Urothelium cell line (cell line): ENCODE measurements around the gene AIF1L.
A peak's percentile ranks its signal among the peaks of the same experiment; 100 is the strongest.

Source experiments
- DNase-seq: peaks from one replicate; pipeline ENCODE4 v3.0.0; 2011; ENCODE audit warnings: low spot score, mixed read lengths
- FAIRE-seq: peaks from 2 replicates; lab custom pipeline; 2011; peaks lifted over from hg19 to GRCh38; lab: Jason Lieb, UNC

Gene AIF1L

DNA sequence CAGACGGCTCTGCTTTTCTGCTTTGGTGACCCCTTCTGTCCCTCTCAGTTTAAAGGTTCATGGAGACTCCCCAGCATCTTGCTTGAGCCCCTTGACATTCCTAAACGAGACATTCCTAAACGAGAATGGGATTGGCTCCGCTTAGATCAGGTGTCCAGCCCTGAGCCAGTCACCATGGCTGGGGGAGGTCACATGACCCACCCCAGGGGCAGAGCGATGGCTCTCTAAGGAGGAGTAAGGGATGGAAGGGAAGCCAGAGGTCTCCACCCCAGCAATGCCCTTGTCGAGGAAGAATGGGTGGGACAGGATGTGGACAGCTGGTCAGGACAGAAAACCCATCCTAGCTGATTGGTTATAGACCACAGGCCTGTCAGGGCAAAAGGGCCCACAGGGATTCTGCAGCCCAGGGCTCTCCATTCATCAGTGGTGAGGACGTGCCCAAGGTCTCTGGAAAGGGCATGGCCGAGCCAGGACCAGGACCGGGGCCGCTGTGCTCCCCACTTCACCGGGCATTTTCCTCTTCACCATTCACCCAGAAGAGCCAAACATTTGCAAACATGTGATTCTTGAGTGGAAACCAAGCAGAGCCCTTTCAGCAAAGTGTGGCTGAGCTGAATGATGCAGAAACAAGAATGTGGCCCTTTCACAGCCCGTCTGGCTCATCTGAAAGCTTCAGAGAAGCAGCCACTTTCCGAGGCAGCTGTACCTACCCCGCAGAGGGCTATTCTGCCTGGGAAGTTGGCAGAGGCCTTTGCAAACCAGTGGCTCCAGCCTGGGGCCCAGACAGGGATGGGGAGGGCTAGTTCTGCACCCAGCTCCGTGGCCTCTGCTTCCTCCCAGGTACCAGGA is 19.8 kb upstream of the AIF1L start:
- no peak for DNase-seq
- no peak for FAIRE-seq

DNA sequence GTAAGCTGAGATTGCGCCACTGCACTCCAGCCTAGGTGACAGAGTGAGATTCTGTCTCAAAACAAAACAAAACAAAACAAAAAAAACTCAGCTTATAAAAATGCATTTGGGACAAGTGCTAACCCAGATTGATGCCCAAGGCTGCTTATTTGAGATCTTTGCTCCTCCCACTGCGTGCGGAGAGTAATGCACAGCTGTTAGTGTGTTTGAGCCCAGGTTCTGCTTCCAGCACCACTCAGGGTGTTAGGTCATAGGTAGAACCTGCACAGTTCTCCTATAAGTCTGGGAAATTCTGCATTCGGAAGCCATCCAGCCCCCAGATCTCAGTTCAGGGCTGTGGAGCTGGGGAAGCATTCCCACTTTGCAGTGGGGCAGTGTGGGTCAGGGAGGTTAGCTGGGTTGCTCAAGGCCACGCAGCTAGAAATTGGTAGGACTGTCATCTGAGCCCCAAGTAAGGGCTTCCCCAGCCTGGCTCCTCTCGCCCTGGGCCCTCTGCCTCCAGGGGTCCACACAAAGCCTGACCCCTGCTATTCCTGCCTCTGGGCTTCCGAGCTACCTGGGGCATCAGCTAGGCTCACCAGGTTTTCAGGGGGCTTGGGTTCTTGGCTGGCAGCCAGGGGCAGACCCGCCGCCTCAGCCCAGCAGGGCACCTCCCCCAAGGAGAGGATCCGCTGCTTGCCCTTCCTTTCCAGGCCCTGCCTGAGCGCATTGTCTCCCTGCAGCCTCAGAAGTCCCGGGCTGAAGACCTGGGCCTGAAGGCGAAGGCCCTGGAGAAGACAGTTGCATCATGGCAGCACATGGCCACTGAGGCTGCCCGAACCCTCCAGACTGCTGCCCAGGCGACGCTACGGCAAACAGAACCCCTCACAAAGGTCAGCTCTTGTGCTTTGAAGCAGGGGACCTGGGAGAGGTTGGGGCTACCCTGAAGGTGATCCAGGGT is 17.6 kb upstream of the AIF1L start:
- FAIRE-seq (no peak), DNase-seq (no peak)

DNA sequence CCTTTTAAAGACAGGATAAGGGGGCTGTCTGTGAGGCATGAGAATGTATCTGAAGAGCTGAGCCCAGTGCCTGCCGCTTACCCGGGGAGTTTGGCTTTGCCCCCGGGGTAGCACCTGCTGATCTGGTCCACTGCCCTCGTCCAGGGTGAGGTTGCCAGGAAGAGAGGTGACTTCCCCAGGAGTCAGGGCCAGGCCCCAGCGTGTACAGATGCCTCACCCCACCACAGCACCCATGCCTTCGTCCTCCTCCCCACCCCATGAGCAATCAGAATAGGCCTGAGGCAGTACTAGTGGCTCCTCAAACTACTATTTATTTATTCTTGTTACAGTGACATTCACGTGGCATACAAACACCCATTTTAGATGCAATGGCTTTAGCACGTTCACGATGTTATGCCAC is 15.7 kb upstream of the AIF1L start:
- DNase-seq (no peak), FAIRE-seq (no peak)

DNA sequence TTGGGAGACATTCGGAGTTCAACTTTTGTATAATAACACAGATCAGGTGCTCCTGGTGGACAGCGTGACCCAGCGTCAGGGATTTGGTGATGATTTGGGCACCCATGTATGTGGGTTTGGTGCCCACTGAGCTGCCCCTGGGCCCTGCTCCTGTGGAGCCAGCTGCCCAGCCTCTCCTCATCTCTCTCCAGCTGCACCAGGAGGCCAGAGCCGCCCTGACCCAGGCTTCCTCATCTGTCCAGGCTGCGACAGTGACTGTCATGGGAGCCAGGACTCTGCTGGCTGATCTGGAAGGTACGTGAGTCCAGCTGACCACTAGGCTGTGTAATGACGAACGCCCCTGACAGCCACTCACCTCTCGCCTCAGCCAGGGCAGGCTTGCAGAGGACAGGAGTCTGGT is 14.5 kb upstream of the AIF1L start:
- DNase-seq (no peak), FAIRE-seq (no peak)

DNA sequence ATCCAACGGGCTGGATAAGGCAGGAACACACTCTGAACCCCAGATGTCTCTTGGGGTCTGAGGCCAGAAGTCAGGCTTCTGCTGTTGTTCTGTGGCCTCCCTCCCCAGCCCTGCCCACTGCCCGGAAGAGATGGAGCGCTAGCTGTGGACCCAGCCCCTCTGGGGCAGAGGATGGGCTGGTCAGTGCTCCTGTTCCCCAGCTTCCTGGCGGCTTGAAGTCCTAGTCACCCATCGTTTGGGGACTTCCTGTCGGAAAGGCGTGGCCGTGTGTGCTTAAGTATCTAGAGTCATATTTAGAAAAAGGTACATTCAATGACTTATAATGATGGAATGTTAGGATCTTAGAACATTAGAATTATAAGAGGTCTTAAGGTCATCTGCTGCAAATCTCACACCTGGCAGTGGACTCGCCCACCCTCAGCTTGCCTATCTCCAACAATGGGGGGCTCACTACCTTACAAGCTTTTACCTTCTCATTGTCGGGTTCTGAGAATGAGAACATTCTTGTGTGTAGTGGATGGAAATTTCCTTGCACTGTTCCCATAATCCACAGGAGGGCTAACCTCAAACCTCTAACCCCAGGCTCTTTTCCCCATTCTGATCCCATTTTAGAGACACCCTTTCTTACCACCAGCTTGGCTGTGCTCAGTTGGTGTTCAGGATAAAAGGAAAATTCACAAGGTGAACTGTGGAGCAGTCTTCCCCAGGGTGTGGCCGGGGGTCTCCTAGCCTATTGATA is 13.4 kb upstream of the AIF1L start:
- FAIRE-seq = no peak
- DNase-seq = peak; percentile 19

DNA sequence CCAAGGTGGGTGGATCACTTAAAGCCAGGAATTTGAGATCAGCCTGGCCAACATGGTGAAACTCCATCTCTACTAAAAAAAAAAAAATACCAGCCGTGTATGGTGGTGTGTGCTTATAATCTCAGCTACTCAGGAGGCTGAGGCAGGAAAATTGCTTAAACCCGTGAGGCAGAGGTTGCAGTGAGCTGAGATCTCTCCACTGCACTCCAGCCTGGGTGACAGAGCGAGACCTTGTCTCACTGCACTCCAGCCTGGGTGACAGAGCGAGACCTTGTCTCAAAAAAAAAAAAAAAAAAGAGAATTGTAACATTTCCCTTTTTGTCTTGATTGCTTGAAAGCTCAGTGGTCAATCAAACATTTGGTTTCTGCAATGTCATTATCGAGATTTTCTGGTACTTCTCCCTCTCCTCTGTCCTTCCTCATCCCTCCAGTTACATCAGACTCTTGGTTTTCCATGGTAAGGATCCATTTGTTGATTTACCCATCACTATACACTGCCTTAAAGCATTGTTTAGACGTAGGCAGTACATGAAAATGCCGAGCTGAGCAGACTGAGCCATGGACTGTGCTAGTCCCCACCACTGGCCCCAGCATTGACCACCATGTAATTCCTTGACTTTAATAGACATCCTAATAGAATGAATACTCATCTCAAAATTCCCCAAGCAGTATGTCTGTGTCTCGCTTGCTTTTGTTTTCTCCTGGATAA is 11.5 kb upstream of the AIF1L start:
- DNase-seq = no peak
- FAIRE-seq = no peak

DNA sequence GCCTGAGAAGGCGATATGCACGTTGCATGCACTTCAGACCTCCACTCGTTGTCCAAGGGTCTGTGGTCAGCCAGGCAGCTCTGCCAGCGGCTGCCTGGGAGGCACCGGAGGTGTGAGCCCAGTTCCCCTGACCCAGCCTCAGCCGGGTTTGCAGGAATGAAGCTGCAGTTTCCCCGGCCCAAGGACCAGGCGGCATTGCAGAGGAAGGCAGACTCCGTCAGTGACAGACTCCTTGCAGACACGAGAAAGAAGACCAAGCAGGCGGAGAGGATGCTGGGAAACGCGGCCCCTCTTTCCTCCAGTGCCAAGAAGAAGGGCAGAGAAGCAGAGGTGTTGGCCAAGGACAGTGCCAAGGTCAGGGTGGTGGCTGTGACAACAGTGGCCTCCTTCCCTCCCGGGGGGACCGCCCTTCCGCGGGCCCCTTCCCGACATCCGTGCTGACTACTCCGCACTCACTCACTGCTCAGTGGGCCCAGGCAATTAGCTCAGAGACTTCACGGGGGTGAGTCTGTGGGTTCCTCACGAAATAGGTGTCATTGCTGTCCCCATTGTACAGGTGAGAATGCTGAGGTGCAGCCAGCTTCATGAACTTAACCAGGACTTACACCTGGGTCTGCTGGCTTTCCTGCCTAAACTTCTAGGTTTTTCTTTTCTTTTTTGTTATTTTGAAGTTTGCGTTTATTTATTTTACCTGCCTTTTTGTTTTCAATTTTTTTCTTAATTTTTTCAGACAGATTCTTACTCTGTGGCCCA is 10.8 kb upstream of the AIF1L start:
- DNase-seq (no peak), FAIRE-seq (no peak)

DNA sequence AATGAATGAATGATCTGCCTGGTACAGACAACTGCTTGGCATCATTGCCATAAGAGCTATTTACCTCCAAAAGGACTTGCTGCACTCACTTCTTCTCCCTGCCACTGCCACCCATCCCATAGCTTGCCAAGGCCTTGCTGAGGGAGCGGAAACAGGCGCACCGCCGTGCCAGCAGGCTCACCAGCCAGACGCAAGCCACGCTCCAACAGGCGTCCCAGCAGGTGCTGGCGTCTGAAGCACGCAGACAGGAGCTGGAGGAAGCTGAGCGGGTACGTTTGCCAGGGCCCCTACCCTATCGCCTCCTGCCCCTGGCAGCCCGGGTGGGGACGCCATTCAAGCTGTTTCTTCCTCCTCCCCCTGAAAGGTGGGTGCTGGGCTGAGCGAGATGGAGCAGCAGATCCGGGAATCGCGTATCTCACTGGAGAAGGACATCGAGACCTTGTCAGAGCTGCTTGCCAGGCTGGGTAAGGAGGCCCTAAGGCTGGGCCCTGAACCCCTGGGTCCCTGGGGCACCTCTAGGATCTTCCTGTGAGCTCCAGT is 8.9 kb upstream of the AIF1L start:
- no peak for FAIRE-seq
- DNase-seq = no peak

DNA sequence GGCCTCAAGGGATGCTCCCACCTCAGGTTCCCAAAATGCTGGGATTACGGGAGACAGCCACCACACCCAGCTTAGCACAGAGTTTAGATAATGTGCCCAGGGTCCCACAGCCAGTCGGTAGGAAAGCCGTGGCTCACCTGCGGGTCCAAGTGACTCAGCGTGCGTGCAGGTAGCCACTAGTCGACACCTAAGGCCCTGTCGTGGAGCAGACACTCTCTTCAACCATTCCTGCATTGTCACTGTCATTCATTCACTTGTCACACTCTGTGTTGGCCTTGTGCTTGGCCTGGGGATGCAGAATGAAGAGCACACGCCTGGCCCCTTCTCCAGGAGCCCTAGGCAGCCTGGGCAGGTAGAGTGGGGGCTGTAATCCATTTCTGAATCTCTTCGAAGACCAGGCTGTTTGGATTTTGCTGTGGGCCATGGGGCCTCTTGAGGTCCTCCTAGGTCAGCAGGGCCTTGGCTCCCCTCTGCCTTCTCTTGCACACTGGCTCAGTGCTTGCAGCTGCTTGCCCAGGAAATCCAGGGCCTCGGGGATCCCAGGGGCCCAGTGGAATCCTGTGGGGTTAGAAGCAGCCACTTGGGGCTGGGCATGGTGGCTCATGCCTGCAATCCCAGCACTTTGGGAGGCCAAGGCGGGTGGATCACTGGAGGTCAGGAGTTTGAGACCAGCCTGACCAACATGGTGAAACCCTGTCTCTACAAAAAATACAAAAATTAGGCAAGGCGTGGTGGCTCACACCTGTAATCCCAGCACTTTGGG is 6.1 kb upstream of the AIF1L start:
- DNase-seq = no peak
- no peak for FAIRE-seq

DNA sequence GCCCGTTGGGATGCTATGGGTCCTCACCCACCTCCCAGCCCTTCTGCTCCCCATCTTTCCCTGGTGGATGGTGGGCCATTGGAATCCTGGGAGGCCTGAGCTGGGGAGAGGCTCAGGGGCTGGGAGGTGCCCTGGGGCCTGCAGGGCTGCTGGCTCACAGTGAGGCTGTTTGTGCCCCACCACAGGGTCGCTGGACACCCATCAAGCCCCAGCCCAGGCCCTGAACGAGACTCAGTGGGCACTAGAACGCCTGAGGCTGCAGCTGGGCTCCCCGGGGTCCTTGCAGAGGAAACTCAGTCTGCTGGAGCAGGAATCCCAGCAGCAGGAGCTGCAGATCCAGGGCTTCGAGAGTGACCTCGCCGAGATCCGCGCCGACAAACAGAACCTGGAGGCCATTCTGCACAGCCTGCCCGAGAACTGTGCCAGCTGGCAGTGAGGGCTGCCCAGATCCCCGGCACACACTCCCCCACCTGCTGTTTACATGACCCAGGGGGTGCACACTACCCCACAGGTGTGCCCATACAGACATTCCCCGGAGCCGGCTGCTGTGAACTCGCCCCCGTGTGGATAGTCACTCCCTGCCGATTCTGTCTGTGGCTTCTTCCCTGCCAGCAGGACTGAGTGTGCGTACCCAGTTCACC is 4.9 kb upstream of the AIF1L start:
- FAIRE-seq = no peak
- no peak for DNase-seq

DNA sequence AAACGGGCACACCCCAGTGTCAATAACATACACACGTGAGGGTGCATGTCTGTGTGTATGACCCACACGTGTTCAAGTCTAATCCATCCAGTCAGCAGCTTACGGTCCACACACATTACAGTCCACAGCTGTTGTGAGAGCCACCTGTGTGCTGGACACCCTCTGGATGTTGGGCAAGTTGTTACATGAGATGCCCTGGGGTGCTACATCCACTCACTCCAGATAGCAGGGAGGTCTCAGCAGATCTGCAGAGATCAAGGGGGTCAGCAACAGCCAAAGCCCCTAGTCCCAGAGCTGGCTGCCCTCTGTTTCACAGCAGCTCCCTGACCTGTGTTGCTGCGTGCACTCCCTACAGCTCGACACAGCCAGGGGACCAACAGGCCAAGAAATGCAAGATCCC is 4.3 kb upstream of the AIF1L start:
- no peak for DNase-seq
- FAIRE-seq = no peak

DNA sequence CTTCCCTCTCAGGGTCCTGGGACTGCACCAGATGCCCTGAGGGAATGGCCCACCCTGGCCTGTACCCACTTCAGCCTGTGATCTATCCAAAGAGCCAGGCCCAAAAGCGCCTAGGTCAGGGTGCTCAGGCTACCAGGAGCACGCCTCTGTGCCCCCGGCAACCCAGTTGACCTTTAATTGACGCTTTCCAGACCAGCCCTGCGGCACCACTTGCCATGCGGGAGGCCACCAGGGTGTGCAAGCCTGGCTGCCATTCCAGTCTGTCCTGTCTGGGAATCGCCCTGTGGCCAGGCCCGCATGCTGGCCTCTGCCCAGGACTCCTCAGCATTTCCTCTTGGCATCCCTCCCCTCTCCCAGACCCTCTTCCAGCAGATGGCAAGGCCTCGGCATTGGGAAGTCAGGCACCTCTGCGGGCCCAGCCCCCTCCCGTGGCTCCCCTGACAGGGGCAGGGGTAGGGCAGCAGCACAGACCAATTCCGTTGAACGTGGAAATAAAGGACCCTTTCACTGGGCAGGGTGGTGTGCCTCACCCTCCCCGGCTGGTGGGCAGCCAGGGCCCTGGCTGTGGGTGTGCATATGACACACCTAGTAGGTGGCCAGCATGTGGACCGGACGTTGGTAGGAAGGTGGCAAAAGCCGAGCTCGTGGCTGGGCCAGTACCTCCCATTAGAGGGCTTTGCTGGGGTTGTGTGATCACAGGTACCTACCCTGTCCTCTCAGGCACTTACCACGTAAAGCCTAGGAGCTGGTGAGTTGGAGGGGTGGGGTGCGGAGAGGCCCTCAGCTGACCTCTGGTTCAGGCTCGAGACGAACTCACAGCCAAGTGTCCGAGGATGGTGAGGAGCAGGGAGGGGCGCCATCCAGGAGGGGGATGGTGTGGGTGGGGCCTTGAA is 3.5 kb upstream of the AIF1L start:
- DNase-seq (no peak), FAIRE-seq (no peak)

DNA sequence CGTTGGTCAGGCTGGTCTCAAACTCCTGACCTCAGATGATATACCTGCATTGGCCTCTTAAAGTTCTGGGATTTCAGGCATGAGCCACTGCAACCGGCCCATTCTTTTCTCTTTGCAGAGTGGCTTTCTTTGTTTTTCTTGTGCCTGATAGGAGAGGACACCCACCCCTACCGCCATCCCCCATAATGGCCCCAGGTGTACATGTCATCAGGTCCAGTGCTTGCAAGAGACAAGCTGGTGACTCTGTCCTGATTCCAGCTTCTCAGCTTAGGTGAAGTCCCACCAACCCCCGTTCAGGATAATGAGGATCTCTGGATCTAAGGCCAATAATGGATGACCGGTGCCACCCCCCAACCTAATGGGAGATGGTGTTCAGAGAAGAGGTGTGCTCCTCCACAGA is 2.3 kb upstream of the AIF1L start:
- FAIRE-seq = no peak
- no peak for DNase-seq

DNA sequence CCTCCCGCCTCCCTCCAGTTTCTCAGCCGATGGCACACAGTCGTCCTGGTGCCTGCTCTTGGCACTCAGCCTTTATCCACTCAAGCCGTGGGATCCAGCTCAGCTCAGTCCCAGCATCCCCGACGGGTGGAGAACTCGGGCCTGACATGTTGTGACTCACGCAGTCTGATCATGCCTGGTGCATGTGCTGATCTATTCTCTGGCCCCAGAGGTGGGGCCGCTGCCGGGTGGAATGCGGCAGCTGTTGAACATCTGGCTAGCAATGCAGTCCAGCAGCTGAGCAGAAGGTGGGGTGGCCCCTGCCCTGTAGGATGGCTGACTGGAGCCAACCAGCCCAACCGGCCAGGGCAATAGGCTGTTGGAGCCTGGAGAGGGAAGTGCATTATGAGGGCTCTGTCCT is 1.7 kb upstream of the AIF1L start:
- no peak for FAIRE-seq
- peak; percentile 41 for DNase-seq

DNA sequence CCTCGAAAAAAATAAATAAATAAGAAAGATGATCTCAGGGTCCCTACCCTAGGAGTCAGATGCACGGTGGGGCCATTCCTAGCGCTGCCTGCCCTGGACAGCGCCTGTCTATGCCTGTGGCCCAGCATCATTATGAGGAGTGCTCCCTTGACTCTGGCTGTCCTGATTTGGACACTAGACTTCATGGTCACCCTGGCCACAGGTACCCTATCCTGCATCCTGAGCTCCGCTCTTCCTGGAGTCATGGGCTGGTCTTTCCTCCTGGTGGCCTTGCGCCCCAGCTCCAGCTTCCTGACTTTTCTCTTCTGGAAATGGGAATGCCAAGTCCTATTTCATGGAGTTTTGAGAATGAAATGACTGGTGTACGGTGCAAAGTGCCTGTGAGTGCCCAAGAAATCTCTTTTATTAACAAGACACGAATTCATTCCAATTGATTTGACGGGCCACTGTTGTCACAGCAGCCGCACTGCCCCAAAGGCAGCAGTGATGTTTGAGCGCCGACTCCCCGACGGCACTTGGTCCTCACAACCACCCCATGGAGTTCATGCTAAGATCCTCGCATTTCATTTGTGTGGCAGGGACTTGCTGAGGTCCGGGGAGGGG is 564 bp upstream of the AIF1L start:
- FAIRE-seq (no peak), DNase-seq (no peak)

DNA sequence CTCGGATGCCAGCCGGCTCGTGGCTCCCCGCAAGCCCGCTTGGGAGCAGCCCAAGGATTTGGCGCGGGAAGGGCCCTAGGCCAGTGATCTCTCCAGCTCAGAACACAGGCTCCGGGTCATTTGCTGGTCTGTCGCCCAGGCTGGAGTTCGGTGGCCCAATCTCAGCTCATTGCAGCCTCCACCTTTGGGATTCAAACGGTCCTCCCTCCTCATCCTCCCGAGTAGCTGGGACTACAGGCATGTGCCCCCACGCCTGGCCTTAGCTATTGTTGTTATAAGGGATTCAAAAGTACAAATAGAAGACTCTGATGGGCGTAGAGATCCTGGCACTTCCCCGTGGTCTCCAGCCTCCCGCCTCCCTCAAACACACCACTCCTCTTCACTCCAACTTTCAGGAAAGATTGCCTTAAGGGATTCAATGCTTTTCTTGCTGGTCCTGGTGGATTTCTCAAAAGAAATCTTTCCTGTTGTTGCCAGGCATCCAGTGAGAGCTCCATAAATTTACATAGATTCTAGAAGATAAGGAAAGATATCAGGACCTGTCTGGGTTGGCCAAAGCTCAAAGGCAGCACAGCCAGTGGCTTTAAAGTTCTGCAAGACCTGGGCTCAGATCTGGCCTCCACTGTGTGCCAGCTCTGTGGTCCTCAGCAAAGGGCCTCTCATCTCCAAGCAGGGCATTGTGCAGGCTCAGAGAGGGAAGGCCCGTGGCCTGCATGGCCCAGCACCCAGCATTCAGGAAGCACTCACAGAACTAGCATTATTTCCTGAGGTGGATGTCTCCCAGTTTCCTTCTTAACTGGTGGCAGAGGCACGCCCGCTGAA is 1.0 kb downstream of the AIF1L start:
- FAIRE-seq = no peak

More for the DNA sequence above, 1.0 kb downstream of the AIF1L start:
- no peak for DNase-seq
